ENCODE results near the gene CFAP65. TPM values are rescaled to one million over a fixed set of nuclear protein-coding genes. Genes with fewer than 3 reads are reported as not detected.

CFAP65 gene
- total RNA-seq, 1 experiment from 2014 or later: 0.34 TPM

- peak; percentile 89 to 92 for DNase-seq
- no peaks in the 10 kb centered on the region for H3K9me3 ChIP-seq
- CTCF ChIA-PET: interaction anchor here (0.5 to 2.8 kb wide), 33 partner anchors 8 to 440 kb away, joined by 3 to 39 read pairs (median 4); partner anchors contain the start of genes CDK5R2, FEV, TTLL4 and ZFAND2B
- Mint-ChIP-seq H3K27ac (ENCODE audit: unreplicated experiment) (no peak overlapping the region), H3K36me3 (ENCODE audit: insufficient read depth, unreplicated experiment) (no peaks in the 10 kb centered on the region), H3K27me3 (ENCODE audit: insufficient read depth, unreplicated experiment) (peaks cover 7% of the 10 kb centered on the region), H3K9me3 (ENCODE audit: unreplicated experiment) (no peaks in the 10 kb centered on the region), H3K4me3 (ENCODE audit: unreplicated experiment) (peak overlapping the region; percentile 79), H3K4me1 (ENCODE audit: low read depth, unreplicated experiment) (peaks cover 9% of the 10 kb centered on the region)
- no peaks in the 10 kb centered on the region for H3K36me3 ChIP-seq (ENCODE audit: control insufficient read depth, insufficient read depth, low read length)
- TF ChIP-seq CTCF (IDR thresholded peaks at IDR 0.05; ENCODE audit: insufficient read depth in 1 of 2, low read depth in 1 of 2, low read length in 1 of 2, severe bottlenecking in 1 of 2, unreplicated experiment in 1 of 2): no peak
- intact Hi-C loops (cut with micrococcal nuclease; ENCODE audit: unreplicated experiment): loop anchor here (2.0 to 5.0 kb wide), 2 partner anchors 56 to 69 kb away; no protein-coding TSS in a partner anchor
- H3K27me3 ChIP-seq (replicated peaks; ENCODE audit: control insufficient read depth, insufficient read depth, low read length): no peaks in the 10 kb centered on the region
- POLR2A ChIA-PET: interaction anchor here (0.6 to 1.7 kb wide), 9 partner anchors 20 to 216 kb away, joined by 3 to 14 read pairs (median 3); partner anchors contain the start of gene ZFAND2B
- BruUV-seq (replicated peaks): no TSS peak
- H3K4me3 ChIP-seq (ENCODE audit: low read depth, low read length): peak overlapping the region; percentile 67
- H3K4me1 ChIP-seq: peaks cover 25% of the 10 kb centered on the region
These were observed 39.5 kb downstream of the CFAP65 start for GRCh38 chr2:219001577-219002394.

DNA sequence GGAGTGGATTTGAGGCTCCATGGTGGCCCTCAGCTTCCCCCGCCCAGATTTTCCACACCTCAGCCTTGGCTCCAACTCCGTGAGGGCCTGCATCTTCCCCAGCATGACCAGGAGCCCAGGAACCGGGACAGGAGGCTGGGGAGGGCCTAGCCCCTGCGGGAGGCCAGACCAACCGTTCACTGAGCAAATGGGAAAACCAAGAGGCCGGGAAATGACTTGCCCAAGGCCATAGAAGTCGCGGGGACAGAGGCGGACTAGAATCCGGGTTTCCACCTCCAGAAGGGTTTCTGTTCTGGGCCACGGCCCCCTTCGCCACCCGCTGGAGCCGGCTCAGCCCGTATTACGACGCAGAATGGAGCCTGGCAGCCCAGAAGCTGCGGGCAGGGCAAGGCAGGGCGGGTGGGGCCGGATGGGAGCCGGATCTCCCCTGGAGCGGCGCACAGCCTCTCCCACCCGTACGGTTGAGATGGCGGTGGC, 40.2 kb downstream of the CFAP65 start:
- Mint-ChIP-seq H3K36me3 (ENCODE audit: insufficient read depth, unreplicated experiment) (no peaks in the 10 kb centered on the region), H3K9me3 (ENCODE audit: unreplicated experiment) (no peaks in the 10 kb centered on the region), H3K4me3 (ENCODE audit: unreplicated experiment) (peak overlapping the region; percentile 79), H3K27ac (ENCODE audit: unreplicated experiment) (no peak overlapping the region), H3K27me3 (ENCODE audit: insufficient read depth, unreplicated experiment) (peaks cover 7% of the 10 kb centered on the region), H3K4me1 (ENCODE audit: low read depth, unreplicated experiment) (peaks cover 9% of the 10 kb centered on the region)
- DNase-seq: no peak
- ChIA-PET POLR2A (interaction anchor here (0.8 to 1.7 kb wide), 4 partner anchors 20 to 217 kb away, joined by 3 to 5 read pairs (median 4); partner anchors contain the start of gene ZFAND2B), CTCF (interaction anchor here (0.5 to 2.8 kb wide), 20 partner anchors 9 to 370 kb away, joined by 3 to 39 read pairs (median 6); partner anchors contain the start of genes FEV and TTLL4)
- no peaks in the 10 kb centered on the region for H3K9me3 ChIP-seq
- H3K4me3 ChIP-seq (ENCODE audit: low read depth, low read length): peak overlapping the region; percentile 67
- no peaks in the 10 kb centered on the region for H3K36me3 ChIP-seq (ENCODE audit: control insufficient read depth, insufficient read depth, low read length)
- H3K27me3 ChIP-seq (replicated peaks; ENCODE audit: control insufficient read depth, insufficient read depth, low read length): no peaks in the 10 kb centered on the region
- no peak for TF ChIP-seq CTCF (IDR thresholded peaks at IDR 0.05; ENCODE audit: insufficient read depth in 1 of 2, low read depth in 1 of 2, low read length in 1 of 2, severe bottlenecking in 1 of 2, unreplicated experiment in 1 of 2)
- H3K4me1 ChIP-seq: peaks cover 30% of the 10 kb centered on the region
- BruUV-seq (replicated peaks): no TSS peak
- intact Hi-C loops (cut with micrococcal nuclease; ENCODE audit: unreplicated experiment): loop anchor here (5.0 kb wide), 1 partner anchor 56 kb away; no protein-coding TSS in a partner anchor

DNA sequence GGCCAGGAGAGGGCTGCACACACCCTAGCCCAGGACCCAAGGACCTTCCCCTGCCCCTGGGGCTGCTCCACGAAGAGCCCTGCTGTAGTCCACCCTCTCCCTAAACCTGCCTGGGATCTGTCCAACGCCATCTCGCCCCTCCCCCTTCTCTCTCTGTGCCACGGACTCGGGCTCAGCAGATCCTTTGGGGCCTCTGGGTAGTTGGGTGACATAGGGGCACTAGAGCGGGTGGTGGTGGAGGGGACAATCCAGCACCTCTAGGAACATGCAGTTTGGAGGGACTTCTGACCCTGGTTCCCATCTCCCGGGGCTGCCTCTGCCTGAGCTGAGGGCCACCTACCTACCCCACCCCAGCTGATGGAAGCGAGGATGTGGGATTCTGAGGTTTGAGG, 40.8 kb downstream of the CFAP65 start:
- H3K4me1 Mint-ChIP-seq (ENCODE audit: low read depth, unreplicated experiment): peaks cover 9% of the 10 kb centered on the region
- DNase-seq: no peak
- CTCF ChIA-PET: interaction anchor here (2.4 to 2.8 kb wide), 2 partner anchors 20 to 29 kb away, joined by 25 to 39 read pairs; no protein-coding TSS in a partner anchor
- peaks cover 5% of the 10 kb centered on the region for H3K27me3 Mint-ChIP-seq (ENCODE audit: insufficient read depth, unreplicated experiment)
- no peaks in the 10 kb centered on the region for H3K27me3 ChIP-seq (replicated peaks; ENCODE audit: control insufficient read depth, insufficient read depth, low read length)
- H3K36me3 Mint-ChIP-seq (ENCODE audit: insufficient read depth, unreplicated experiment): no peaks in the 10 kb centered on the region
- no peaks in the 10 kb centered on the region for H3K9me3 Mint-ChIP-seq (ENCODE audit: unreplicated experiment)
- TF ChIP-seq CTCF (IDR thresholded peaks at IDR 0.05; ENCODE audit: insufficient read depth in 1 of 2, low read depth in 1 of 2, low read length in 1 of 2, severe bottlenecking in 1 of 2, unreplicated experiment in 1 of 2): no peak
- H3K9me3 ChIP-seq: no peaks in the 10 kb centered on the region
- no TSS peak for BruUV-seq (replicated peaks)
- H3K27ac Mint-ChIP-seq (ENCODE audit: unreplicated experiment): no peak overlapping the region
- intact Hi-C loops (cut with micrococcal nuclease; ENCODE audit: unreplicated experiment): loop anchor here (5.0 kb wide), 1 partner anchor 57 kb away; no protein-coding TSS in a partner anchor
- POLR2A ChIA-PET: no interaction called here
- H3K4me1 ChIP-seq: peaks cover 30% of the 10 kb centered on the region
- no peaks in the 10 kb centered on the region for H3K36me3 ChIP-seq (ENCODE audit: control insufficient read depth, insufficient read depth, low read length)
- H3K4me3 Mint-ChIP-seq (ENCODE audit: unreplicated experiment): no peak overlapping the region
- H3K4me3 ChIP-seq (ENCODE audit: low read depth, low read length): no peak overlapping the region
